ENCODE measurements around the gene ZNF655.

ZNF655 gene

DNA sequence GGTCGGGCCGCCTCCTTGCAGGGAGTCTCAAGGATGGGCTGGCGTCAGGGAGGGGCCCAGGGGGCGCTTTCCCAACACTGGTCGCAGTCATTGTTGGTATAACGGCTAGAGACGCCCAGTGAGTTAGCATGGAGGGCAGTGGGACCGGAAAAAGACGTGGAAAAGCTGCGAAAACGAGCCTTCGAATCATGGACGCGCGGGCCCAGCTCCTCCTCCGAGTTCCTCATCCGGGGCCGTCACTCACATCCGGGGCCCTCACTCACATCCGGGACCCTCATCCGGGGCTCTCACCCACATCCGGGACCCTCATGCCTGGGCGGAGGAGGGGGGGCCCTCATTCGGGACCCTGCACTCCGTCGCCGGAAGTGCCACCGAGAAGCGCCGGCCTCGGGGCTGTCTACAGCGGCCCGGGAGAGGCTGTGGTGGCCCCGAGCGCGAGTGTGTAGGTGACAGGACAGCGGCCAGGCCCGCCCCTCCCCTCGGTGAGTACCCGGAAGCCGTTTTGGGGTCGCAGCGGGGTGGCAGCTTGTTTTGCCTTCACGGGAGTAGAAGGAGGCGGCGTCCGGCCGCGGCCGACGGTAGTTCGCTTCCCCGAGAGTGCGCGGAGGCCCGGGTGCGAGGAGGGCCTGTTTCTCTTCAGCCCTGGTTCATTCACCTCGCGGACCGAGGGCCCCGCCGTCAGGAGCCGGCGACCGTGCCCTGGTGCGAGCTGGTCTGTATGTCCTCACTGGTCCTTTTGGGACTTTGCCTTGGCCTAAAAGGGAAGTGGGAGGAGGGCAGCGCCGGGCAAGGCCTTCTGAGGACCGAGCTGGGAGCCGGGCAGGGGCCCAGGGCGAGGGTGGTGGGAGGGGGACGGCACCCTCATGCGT, at the start of gene ZNF655:
TSS of gene ZNF655 (plus strand) at position 337 of the 869 bp plus-strand sequence. CDS start 1,918 bp downstream, outside the sequence.
- H3K9me3 ChIP-seq (ENCODE audit: control insufficient read depth, insufficient read depth, low read length) = no peaks in the 10 kb centered on the region
- no peaks in the 10 kb centered on the region for H3K27me3 ChIP-seq (ENCODE audit: control insufficient read depth, insufficient read depth, low read length)
- no peaks in the 10 kb centered on the region for H3K4me1 ChIP-seq (ENCODE audit: control insufficient read depth, insufficient read depth, low read length)
- H3K4me3 ChIP-seq (ENCODE audit: low read depth, low read length) = peak within 1 kb of the TSS; percentile 99
- peaks cover 20% of the 10 kb centered on the region for H3K36me3 ChIP-seq (ENCODE audit: control insufficient read depth, insufficient read depth, low read length)
- peak within 1 kb of the TSS; percentile 97 for H3K9ac ChIP-seq (ENCODE audit: low read depth, low read length)

- no peak overlapping the region for H3K9ac ChIP-seq (ENCODE audit: low read depth, low read length)
- H3K27me3 ChIP-seq (ENCODE audit: control insufficient read depth, insufficient read depth, low read length) = no peaks in the 10 kb centered on the region
- H3K4me1 ChIP-seq (ENCODE audit: control insufficient read depth, insufficient read depth, low read length) = no peaks in the 10 kb centered on the region
- H3K4me3 ChIP-seq (ENCODE audit: low read depth, low read length) = no peak overlapping the region
- H3K36me3 ChIP-seq (ENCODE audit: control insufficient read depth, insufficient read depth, low read length) = peaks cover 14% of the 10 kb centered on the region
- no peaks in the 10 kb centered on the region for H3K9me3 ChIP-seq (ENCODE audit: control insufficient read depth, insufficient read depth, low read length)
Observed at GRCh38 chr7:99514050-99514449, 44.4 kb upstream of the ZNF655 start.

DNA sequence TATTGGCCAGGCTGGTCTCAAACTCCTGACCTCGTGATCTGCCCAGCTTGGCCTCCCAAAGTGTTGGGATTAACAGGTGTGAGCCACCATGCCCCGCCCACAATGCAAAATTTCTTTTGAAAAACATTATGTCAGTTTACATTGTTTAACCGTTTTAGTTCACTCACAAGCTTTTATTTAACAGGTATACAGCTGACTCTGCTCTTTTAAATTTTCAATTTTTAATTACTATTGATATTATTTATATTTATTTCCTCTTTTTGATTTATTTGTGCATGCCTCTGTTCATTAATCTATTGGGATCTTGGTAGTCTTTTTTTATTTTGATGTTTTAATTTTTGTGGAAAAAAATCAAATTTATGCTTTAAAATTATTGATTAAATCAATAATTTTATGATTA, 37.0 kb upstream of the ZNF655 start:
- Histone ChIP-seq H3K4me3 (ENCODE audit: low read depth, low read length) (no peak overlapping the region), H3K9me3 (ENCODE audit: control insufficient read depth, insufficient read depth, low read length) (no peaks in the 10 kb centered on the region), H3K27me3 (ENCODE audit: control insufficient read depth, insufficient read depth, low read length) (no peaks in the 10 kb centered on the region), H3K9ac (ENCODE audit: low read depth, low read length) (no peak overlapping the region), H3K36me3 (ENCODE audit: control insufficient read depth, insufficient read depth, low read length) (peaks cover 17% of the 10 kb centered on the region), H3K4me1 (ENCODE audit: control insufficient read depth, insufficient read depth, low read length) (no peaks in the 10 kb centered on the region)

- Histone ChIP-seq H3K36me3 (ENCODE audit: control insufficient read depth, insufficient read depth, low read length) (peaks cover 25% of the 10 kb centered on the region), H3K9me3 (ENCODE audit: control insufficient read depth, insufficient read depth, low read length) (peaks cover under 1% of the 10 kb centered on the region), H3K27me3 (ENCODE audit: control insufficient read depth, insufficient read depth, low read length) (no peaks in the 10 kb centered on the region), H3K4me1 (ENCODE audit: control insufficient read depth, insufficient read depth, low read length) (no peaks in the 10 kb centered on the region), H3K4me3 (ENCODE audit: low read depth, low read length) (no peak overlapping the region), H3K9ac (ENCODE audit: low read depth, low read length) (no peak overlapping the region)
Observed at GRCh38 chr7:99525713-99526440, 32.6 kb upstream of the ZNF655 start.

DNA sequence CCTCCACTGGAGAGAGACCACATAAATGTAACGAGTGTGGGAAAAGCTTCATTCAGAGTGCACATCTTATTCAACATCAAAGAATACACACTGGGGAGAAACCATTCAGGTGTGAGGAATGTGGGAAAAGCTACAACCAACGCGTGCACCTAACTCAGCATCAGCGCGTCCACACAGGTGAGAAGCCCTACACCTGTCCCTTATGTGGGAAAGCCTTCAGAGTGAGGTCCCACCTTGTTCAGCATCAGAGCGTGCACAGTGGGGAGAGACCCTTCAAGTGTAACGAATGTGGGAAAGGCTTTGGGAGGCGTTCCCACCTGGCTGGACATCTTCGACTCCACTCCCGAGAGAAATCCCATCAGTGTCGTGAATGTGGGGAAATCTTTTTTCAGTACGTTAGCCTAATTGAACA, 27.1 kb upstream of the ZNF655 start:
- no peak overlapping the region for H3K4me3 ChIP-seq (ENCODE audit: low read depth, low read length)
- H3K9ac ChIP-seq (ENCODE audit: low read depth, low read length) = no peak overlapping the region
- H3K9me3 ChIP-seq (ENCODE audit: control insufficient read depth, insufficient read depth, low read length) = peaks cover 13% of the 10 kb centered on the region
- peaks cover 30% of the 10 kb centered on the region for H3K36me3 ChIP-seq (ENCODE audit: control insufficient read depth, insufficient read depth, low read length)
- no peaks in the 10 kb centered on the region for H3K27me3 ChIP-seq (ENCODE audit: control insufficient read depth, insufficient read depth, low read length)
- no peaks in the 10 kb centered on the region for H3K4me1 ChIP-seq (ENCODE audit: control insufficient read depth, insufficient read depth, low read length)

GRCh38 chr7:99535667-99536066, 22.8 kb upstream of the ZNF655 start:
- no peaks in the 10 kb centered on the region for H3K4me1 ChIP-seq (ENCODE audit: control insufficient read depth, insufficient read depth, low read length)
- H3K36me3 ChIP-seq (ENCODE audit: control insufficient read depth, insufficient read depth, low read length) = peaks cover 18% of the 10 kb centered on the region
- peaks cover 16% of the 10 kb centered on the region for H3K9me3 ChIP-seq (ENCODE audit: control insufficient read depth, insufficient read depth, low read length)
- H3K27me3 ChIP-seq (ENCODE audit: control insufficient read depth, insufficient read depth, low read length) = no peaks in the 10 kb centered on the region
- no peak overlapping the region for H3K4me3 ChIP-seq (ENCODE audit: low read depth, low read length)
- no peak overlapping the region for H3K9ac ChIP-seq (ENCODE audit: low read depth, low read length)

DNA sequence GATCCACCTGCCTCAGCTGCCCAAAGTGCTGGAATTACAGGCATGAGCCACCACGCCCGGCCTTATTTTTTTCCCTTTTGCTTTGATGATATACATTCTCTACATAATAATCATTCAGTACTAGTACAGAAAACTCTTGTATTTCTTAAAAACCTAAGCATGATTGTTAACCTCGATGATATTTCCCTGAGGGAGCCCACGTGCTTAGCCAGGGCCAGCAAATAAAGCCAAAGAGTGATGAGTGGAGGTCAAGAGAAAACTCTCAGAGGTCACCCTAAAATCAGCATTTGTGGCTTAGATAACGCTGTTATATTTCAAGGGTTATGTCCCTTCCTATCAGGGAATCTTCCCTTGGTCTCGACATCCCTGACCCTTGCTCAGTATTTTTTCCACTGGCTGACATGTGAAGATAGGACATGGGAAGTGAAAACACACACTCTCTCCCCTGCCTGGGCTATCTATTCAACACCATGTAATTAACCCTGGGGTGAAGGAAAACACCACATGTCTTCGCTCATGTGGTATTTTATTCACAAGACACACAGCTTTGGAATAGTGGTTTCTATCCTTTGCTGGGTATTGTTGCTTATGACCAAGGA, 19.1 kb upstream of the ZNF655 start:
- Histone ChIP-seq H3K4me1 (ENCODE audit: control insufficient read depth, insufficient read depth, low read length) (no peaks in the 10 kb centered on the region), H3K4me3 (ENCODE audit: low read depth, low read length) (no peak overlapping the region), H3K9me3 (ENCODE audit: control insufficient read depth, insufficient read depth, low read length) (peaks cover 4% of the 10 kb centered on the region), H3K9ac (ENCODE audit: low read depth, low read length) (no peak overlapping the region), H3K27me3 (ENCODE audit: control insufficient read depth, insufficient read depth, low read length) (no peaks in the 10 kb centered on the region), H3K36me3 (ENCODE audit: control insufficient read depth, insufficient read depth, low read length) (no peaks in the 10 kb centered on the region)

- H3K9ac ChIP-seq (ENCODE audit: low read depth, low read length) = no peak overlapping the region
- H3K4me3 ChIP-seq (ENCODE audit: low read depth, low read length) = no peak overlapping the region
- H3K27me3 ChIP-seq (ENCODE audit: control insufficient read depth, insufficient read depth, low read length) = no peaks in the 10 kb centered on the region
- no peaks in the 10 kb centered on the region for H3K36me3 ChIP-seq (ENCODE audit: control insufficient read depth, insufficient read depth, low read length)
- H3K9me3 ChIP-seq (ENCODE audit: control insufficient read depth, insufficient read depth, low read length) = peaks cover 4% of the 10 kb centered on the region
- H3K4me1 ChIP-seq (ENCODE audit: control insufficient read depth, insufficient read depth, low read length) = no peaks in the 10 kb centered on the region
Observed at GRCh38 chr7:99540542-99540941, 17.9 kb upstream of the ZNF655 start.

GRCh38 chr7:99541212-99541611, 17.2 kb upstream of the ZNF655 start:
- no peaks in the 10 kb centered on the region for H3K36me3 ChIP-seq (ENCODE audit: control insufficient read depth, insufficient read depth, low read length)
- H3K4me1 ChIP-seq (ENCODE audit: control insufficient read depth, insufficient read depth, low read length) = no peaks in the 10 kb centered on the region
- no peak overlapping the region for H3K9ac ChIP-seq (ENCODE audit: low read depth, low read length)
- H3K9me3 ChIP-seq (ENCODE audit: control insufficient read depth, insufficient read depth, low read length) = peaks cover 4% of the 10 kb centered on the region
- H3K27me3 ChIP-seq (ENCODE audit: control insufficient read depth, insufficient read depth, low read length) = no peaks in the 10 kb centered on the region
- no peak overlapping the region for H3K4me3 ChIP-seq (ENCODE audit: low read depth, low read length)

- Histone ChIP-seq H3K27me3 (ENCODE audit: control insufficient read depth, insufficient read depth, low read length) (no peaks in the 10 kb centered on the region), H3K9me3 (ENCODE audit: control insufficient read depth, insufficient read depth, low read length) (peaks cover 4% of the 10 kb centered on the region), H3K36me3 (ENCODE audit: control insufficient read depth, insufficient read depth, low read length) (no peaks in the 10 kb centered on the region), H3K9ac (ENCODE audit: low read depth, low read length) (no peak overlapping the region), H3K4me3 (ENCODE audit: low read depth, low read length) (no peak overlapping the region), H3K4me1 (ENCODE audit: control insufficient read depth, insufficient read depth, low read length) (no peaks in the 10 kb centered on the region)
Observed at GRCh38 chr7:99543081-99543671, 15.3 kb upstream of the ZNF655 start.

- Histone ChIP-seq H3K9me3 (ENCODE audit: control insufficient read depth, insufficient read depth, low read length) (peaks cover 4% of the 10 kb centered on the region), H3K4me3 (ENCODE audit: low read depth, low read length) (no peak overlapping the region), H3K27me3 (ENCODE audit: control insufficient read depth, insufficient read depth, low read length) (no peaks in the 10 kb centered on the region), H3K4me1 (ENCODE audit: control insufficient read depth, insufficient read depth, low read length) (no peaks in the 10 kb centered on the region), H3K9ac (ENCODE audit: low read depth, low read length) (no peak overlapping the region), H3K36me3 (ENCODE audit: control insufficient read depth, insufficient read depth, low read length) (no peaks in the 10 kb centered on the region)
Observed at GRCh38 chr7:99543916-99544315, 14.5 kb upstream of the ZNF655 start.
